ENCODE measurements around the gene SCTR.

DNA sequence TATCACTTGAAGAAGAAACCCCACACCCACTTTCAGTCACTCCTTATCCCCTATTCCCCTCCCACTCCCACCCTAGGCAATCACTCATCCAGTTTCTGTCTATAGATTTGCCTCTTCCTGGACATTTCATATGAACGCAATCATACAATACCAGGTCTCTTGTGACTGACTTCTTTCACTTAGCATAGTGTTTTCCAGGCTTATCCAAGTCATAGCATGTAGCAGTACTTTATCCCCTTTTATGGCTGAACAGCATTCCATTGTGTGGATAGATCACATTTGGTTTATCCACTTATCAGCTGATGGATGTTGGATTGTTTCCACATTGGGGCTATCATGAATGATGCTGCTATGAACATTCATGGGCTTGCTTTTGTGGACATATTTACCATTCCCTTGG lies 26.6 kb upstream of the SCTR start:
- TF ChIP-seq, protein P1, sequence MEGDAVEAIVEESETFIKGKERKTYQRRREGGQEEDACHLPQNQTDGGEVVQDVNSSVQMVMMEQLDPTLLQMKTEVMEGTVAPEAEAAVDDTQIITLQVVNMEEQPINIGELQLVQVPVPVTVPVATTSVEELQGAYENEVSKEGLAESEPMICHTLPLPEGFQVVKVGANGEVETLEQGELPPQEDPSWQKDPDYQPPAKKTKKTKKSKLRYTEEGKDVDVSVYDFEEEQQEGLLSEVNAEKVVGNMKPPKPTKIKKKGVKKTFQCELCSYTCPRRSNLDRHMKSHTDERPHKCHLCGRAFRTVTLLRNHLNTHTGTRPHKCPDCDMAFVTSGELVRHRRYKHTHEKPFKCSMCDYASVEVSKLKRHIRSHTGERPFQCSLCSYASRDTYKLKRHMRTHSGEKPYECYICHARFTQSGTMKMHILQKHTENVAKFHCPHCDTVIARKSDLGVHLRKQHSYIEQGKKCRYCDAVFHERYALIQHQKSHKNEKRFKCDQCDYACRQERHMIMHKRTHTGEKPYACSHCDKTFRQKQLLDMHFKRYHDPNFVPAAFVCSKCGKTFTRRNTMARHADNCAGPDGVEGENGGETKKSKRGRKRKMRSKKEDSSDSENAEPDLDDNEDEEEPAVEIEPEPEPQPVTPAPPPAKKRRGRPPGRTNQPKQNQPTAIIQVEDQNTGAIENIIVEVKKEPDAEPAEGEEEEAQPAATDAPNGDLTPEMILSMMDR (IDR thresholded peaks at IDR 0.05; ENCODE audit: insufficient read depth, low read length), result no peak
- no peak for TF ChIP-seq POLR2AphosphoS5 (IDR thresholded peaks at IDR 0.05; ENCODE audit: low read depth)
- TF ChIP-seq GABPA (IDR thresholded peaks at IDR 0.05; ENCODE audit: low read depth), result no peak
- no peak for TF ChIP-seq REST (IDR thresholded peaks at IDR 0.05; ENCODE audit: insufficient replicate concordance, low read depth)
- no peak for TF ChIP-seq SPI1 (IDR thresholded peaks at IDR 0.05; ENCODE audit: borderline replicate concordance, low read depth)
